Erythroblast (primary cell): Measurements from ENCODE around the gene MAP9.

Experiments used
- GATA1 ChIP-seq: IDR thresholded peaks from 2 replicates; pipeline ENCODE4 v1.6.1; 2011; ENCODE audit warnings: low read depth, mild to moderate bottlenecking, control low read depth, low read length, moderate library complexity
- POLR2A ChIP-seq: IDR thresholded peaks from 2 replicates; pipeline ENCODE4 v1.6.1; 2011; ENCODE audit warnings: mild to moderate bottlenecking, low read length

- no peak for TF ChIP-seq POLR2A
- no peak for TF ChIP-seq GATA1
Observed at GRCh38 chr4:155304375-155304774, 72.4 kb downstream of the MAP9 start.
